Right cardiac atrium (tissue), 5 donors: Measurements from ENCODE around the gene GRM8. TPM values are rescaled to one million over a fixed set of nuclear protein-coding genes. Genes with fewer than 3 reads are reported as not detected.

Experiments
- ATAC-seq, 2 donors: fragments of 200-7000 bp; cut with Tn5 transposase; one replicate each; pipeline versions ENCODE4 v1.8.0 to v1.9.1; 2020; ENCODE audit warnings: moderate library complexity in 2 of 2, mild to moderate bottlenecking in 1 of 2
- DNase-seq, 3 donors: peaks; one replicate each; pipeline ENCODE4 v3.0.0-alpha.2; 2020
- H3K27ac ChIP-seq: one replicate; pipeline ENCODE4 v1.5.1; 2013; ENCODE audit warnings: mild to moderate bottlenecking, low read length, control low read depth, moderate library complexity
- H3K27me3 ChIP-seq: one replicate; pipeline ENCODE4 v1.6.1; 2013; ENCODE audit not compliant: control insufficient read depth, insufficient read depth
- H3K4me1 ChIP-seq: one replicate; pipeline ENCODE4 v1.6.1; 2013; ENCODE audit warnings: low read length; ENCODE audit not compliant: control insufficient read depth, insufficient read depth
- H3K4me3 ChIP-seq: one replicate; pipeline ENCODE4 v1.5.1; 2013; ENCODE audit warnings: low read length, control low read depth
- H3K9me3 ChIP-seq: one replicate; pipeline ENCODE4 v1.6.1; 2013; ENCODE audit warnings: low read length; ENCODE audit not compliant: control insufficient read depth
- WGBS: extraction: QIAGEN DNeasy Blood & Tissue Kit; methylation state at CpG from one replicate; pipeline ENCODE4 v1.1.7; 2013; 5-methylcytosine and 5-hydroxymethylcytosine counted together
- intact Hi-C, 4 donors: fragments of 100-400 bp; cut with DNase I; formaldehyde crosslinking; loops; one replicate each; pipeline versions ENCODE4 v1.11.0 to v1.14.0; 2022 to 2023
- polyA plus RNA-seq: library from polyadenylated mRNA; stranded (reverse); fragments of 200-250 nt; gene quantifications from one replicate; pipeline ENCODE4 v1.2.3, GENCODE V29; 2013
- total RNA-seq, 4 donors: library from RNA; stranded (reverse); fragmentation: NEBNext Ultra II Directional; extraction: Animal tissue kit (Norgen Biotek cat#: 25700); gene quantifications; one replicate each; pipeline ENCODE4 v1.2.1, GENCODE V29; 2021
- donor health status: healthy with polysubstance abuse.
- donor health status: DM: no; HTN: yes; CAD: no.
- donor health status: DM: no; HTN: no; CAD: no.
- donor health status: DM: no; HTN: yes; CAD: no; lungs with severe emphysema.
- donor health status: DM: yes; HTN: yes; CAD: no.

Gene GRM8
- total and polyA plus RNA-seq, 5 donors = 0.09 TPM; not detected in 4

- ATAC-seq = no peak
- H3K4me1 ChIP-seq = no peaks in the 10 kb centered on the region
- H3K27ac ChIP-seq = no peak overlapping the region
- H3K27me3 ChIP-seq = no peaks in the 10 kb centered on the region
- intact Hi-C loops = no loop called here
- no peak overlapping the region for H3K4me3 ChIP-seq
- no peak for DNase-seq
- WGBS = 51% methylated on average over 2 of the region's 2 CpGs
- H3K9me3 ChIP-seq = no peaks in the 10 kb centered on the region
Measured at GRCh38 chr7:127080576-127080975, 172.2 kb downstream of the GRM8 start.

- Histone ChIP-seq H3K4me1 (no peaks in the 10 kb centered on the region), H3K27me3 (no peaks in the 10 kb centered on the region), H3K27ac (no peak overlapping the region), H3K4me3 (no peak overlapping the region), H3K9me3 (no peaks in the 10 kb centered on the region)
- ATAC-seq (no peak), DNase-seq (no peak)
- WGBS = 59% methylated on average over 3 of the region's 3 CpGs
- intact Hi-C loops = no loop called here
Measured at GRCh38 chr7:127066974-127067373, 185.8 kb downstream of the GRM8 start.

DNA sequence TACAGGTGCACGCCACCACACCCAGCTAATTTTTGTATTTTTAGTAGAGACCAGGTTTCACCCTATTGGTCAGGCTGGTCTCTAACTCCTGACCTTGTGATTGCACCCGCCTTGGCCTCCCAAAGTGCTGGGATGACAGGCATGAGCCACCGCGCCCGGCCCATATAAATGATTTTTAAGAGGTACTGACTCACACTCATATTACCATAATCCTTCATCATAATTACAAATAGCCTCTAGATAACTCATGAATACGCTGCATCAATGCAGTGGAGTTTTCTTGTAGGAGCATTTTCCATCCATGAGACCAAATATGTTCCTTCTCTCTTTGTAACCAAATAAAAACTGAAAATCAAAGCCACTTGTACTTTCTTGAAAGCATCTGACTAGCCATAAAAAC, 193.3 kb downstream of the GRM8 start:
- intact Hi-C loops = no loop called here
- ATAC-seq (no peak), DNase-seq (no peak)
- Histone ChIP-seq H3K27me3 (no peaks in the 10 kb centered on the region), H3K27ac (no peak overlapping the region), H3K4me3 (no peak overlapping the region), H3K4me1 (no peaks in the 10 kb centered on the region), H3K9me3 (no peaks in the 10 kb centered on the region)
- WGBS = 87% methylated on average over 6 of the region's 6 CpGs

- no peak overlapping the region for H3K4me3 ChIP-seq
- H3K27ac ChIP-seq = no peak overlapping the region
- H3K4me1 ChIP-seq = no peaks in the 10 kb centered on the region
- ATAC-seq (no peak), DNase-seq (no peak)
- intact Hi-C loops = no loop called here
- 67% methylated on average over 9 of the region's 9 CpGs for WGBS
- no peaks in the 10 kb centered on the region for H3K9me3 ChIP-seq
- no peaks in the 10 kb centered on the region for H3K27me3 ChIP-seq
Measured at GRCh38 chr7:127057918-127058317, 194.8 kb downstream of the GRM8 start.

- no peak overlapping the region for H3K27ac ChIP-seq
- ATAC-seq (no peak), DNase-seq (no peak)
- H3K4me1 ChIP-seq = no peaks in the 10 kb centered on the region
- no peaks in the 10 kb centered on the region for H3K27me3 ChIP-seq
- intact Hi-C loops = no loop called here
- no peaks in the 10 kb centered on the region for H3K9me3 ChIP-seq
- no peak overlapping the region for H3K4me3 ChIP-seq
Measured at GRCh38 chr7:127056202-127056601, 196.5 kb downstream of the GRM8 start.

GRCh38 chr7:127047521-127047920, 205.2 kb downstream of the GRM8 start:
- no peak for DNase-seq
- intact Hi-C loops = no loop called here
- no peak for ATAC-seq
- no peaks in the 10 kb centered on the region for H3K4me1 ChIP-seq
- no peak overlapping the region for H3K4me3 ChIP-seq
- H3K27ac ChIP-seq = no peak overlapping the region
- no peaks in the 10 kb centered on the region for H3K27me3 ChIP-seq
- no peaks in the 10 kb centered on the region for H3K9me3 ChIP-seq

GRCh38 chr7:127041689-127042452, 210.9 kb downstream of the GRM8 start:
- H3K4me1 ChIP-seq = no peaks in the 10 kb centered on the region
- H3K4me3 ChIP-seq = no peak overlapping the region
- H3K9me3 ChIP-seq = no peaks in the 10 kb centered on the region
- WGBS = 71% methylated on average over 7 of the region's 7 CpGs
- intact Hi-C loops = no loop called here
- ATAC-seq (no peak), DNase-seq (no peak)
- H3K27ac ChIP-seq = no peak overlapping the region
- no peaks in the 10 kb centered on the region for H3K27me3 ChIP-seq

DNA sequence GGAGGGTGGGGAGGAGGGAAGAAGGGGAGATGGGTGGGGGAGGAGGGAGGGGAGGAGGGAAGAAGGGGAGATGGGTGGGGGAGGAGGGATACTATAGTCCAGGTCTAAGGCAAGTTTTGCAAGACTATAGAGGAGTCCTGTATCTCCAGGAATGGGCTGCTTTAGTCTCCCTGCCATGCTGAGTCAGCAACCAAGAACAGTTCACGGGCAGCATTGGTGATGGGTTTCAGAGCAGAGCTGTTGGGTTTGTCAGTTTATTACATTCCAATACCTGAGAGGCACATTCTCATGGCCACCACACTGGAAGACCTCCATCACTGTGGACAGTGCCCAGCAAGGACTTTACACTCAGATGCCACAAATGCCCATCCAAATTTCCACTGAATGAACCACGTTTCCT, 212.7 kb downstream of the GRM8 start:
- Histone ChIP-seq H3K27me3 (no peaks in the 10 kb centered on the region), H3K4me1 (no peaks in the 10 kb centered on the region), H3K4me3 (no peak overlapping the region), H3K27ac (no peak overlapping the region), H3K9me3 (no peaks in the 10 kb centered on the region)
- intact Hi-C loops = no loop called here
- 77% methylated on average over 2 of the region's 2 CpGs for WGBS
- DNase-seq (no peak), ATAC-seq (no peak)

GRCh38 chr7:127039541-127039940, 213.2 kb downstream of the GRM8 start:
- intact Hi-C loops = no loop called here
- Histone ChIP-seq H3K9me3 (no peaks in the 10 kb centered on the region), H3K4me1 (no peaks in the 10 kb centered on the region), H3K27ac (no peak overlapping the region), H3K27me3 (no peaks in the 10 kb centered on the region), H3K4me3 (no peak overlapping the region)
- 87% methylated on average over 2 of the region's 3 CpGs for WGBS
- no peak for DNase-seq
- no peak for ATAC-seq

DNA sequence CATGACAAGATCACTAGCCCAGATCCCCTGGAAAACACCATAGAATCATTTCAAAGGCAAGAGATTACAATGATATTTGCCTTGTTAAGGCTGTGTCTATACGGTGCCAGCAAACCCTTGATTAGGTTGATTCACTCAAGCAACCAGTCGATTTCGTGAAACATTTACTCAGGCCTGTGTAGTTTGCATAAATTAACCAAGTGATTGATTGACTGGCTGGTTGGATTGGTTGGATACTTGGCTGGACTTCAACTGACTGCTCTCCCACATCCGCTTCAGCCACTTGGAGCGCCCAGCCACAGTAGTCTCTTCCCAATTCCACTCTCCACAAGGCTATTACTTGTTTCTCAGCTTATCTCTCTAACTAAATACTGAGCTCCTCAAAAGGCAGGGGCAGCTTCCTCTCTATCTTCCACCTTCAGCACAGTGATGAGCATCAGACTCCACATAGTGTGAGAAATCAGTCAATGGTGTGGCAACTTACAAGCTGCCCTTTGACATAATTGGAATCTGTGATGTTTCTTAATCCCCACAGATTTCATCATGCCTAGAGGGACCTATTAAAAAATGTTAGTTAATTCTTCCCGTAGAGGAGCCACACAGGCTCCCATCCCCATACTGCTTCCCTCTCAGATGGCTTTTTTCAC, 217.4 kb downstream of the GRM8 start:
- intact Hi-C loops = no loop called here
- Histone ChIP-seq H3K27me3 (no peaks in the 10 kb centered on the region), H3K27ac (no peak overlapping the region), H3K4me1 (no peaks in the 10 kb centered on the region), H3K9me3 (no peaks in the 10 kb centered on the region), H3K4me3 (no peak overlapping the region)
- WGBS = 79% methylated on average over 6 of the region's 6 CpGs
- DNase-seq (no peak), ATAC-seq (no peak)

- Histone ChIP-seq H3K27ac (no peak overlapping the region), H3K27me3 (no peaks in the 10 kb centered on the region), H3K4me3 (no peak overlapping the region), H3K9me3 (no peaks in the 10 kb centered on the region), H3K4me1 (no peaks in the 10 kb centered on the region)
- intact Hi-C loops = no loop called here
- DNase-seq (no peak), ATAC-seq (no peak)
Measured at GRCh38 chr7:127034186-127034806, 218.4 kb downstream of the GRM8 start.
